Omental fat pad (tissue), 4 donors: Measurements from ENCODE around the gene GRIP2. TPM values are rescaled to one million over a fixed set of nuclear protein-coding genes. Genes with fewer than 3 reads are reported as not detected.
A peak's percentile ranks its signal among the peaks of the same experiment; 100 is the strongest.

Source experiments
- ATAC-seq: fragments of 150-250 bp; one replicate; pipeline ENCODE4 v1.9.1; 2016; ENCODE audit warnings: mild to moderate bottlenecking, moderate library complexity; ENCODE audit not compliant: low FRiP score
- DNase-seq: peaks from one replicate; pipeline ENCODE4 v3.0.0-alpha.2; 2019; ENCODE audit warnings: low spot score
- CTCF ChIP-seq, 3 donors: fragments of 450-650 bp; IDR thresholded peaks; one replicate each; pipeline ENCODE4 v1.5.1; 2016 to 2017; ENCODE audit warnings: antibody characterized with exemption in 3 of 3, mild to moderate bottlenecking in 3 of 3, moderate library complexity in 2 of 3
- total RNA-seq, 4 donors: library from RNA; depleted of rRNA; stranded (reverse); fragments of >200 nt; gene quantifications; one replicate each; pipeline ENCODE4 v1.1.0, GENCODE V29; 2016

GRIP2 gene
- total RNA-seq, 4 donors from 2014 or later, result 0.69 to 2.6 (median 1.2) TPM

GRCh38 chr3:14481018-14481645 lies 59.0 kb downstream of the GRIP2 start:
- ATAC-seq (no peak), DNase-seq (no peak)
- TF ChIP-seq CTCF (IDR thresholded peaks at IDR 0.05), result no peak

GRCh38 chr3:14480207-14481017 lies 59.7 kb downstream of the GRIP2 start:
- DNase-seq (no peak), ATAC-seq (peak; percentile 56)
- no peak for TF ChIP-seq CTCF (IDR thresholded peaks at IDR 0.05)

GRCh38 chr3:14479591-14479990 lies 60.6 kb downstream of the GRIP2 start:
- ATAC-seq (no peak), DNase-seq (no peak)
- no peak for TF ChIP-seq CTCF (IDR thresholded peaks at IDR 0.05)

- no peak for DNase-seq
- TF ChIP-seq CTCF (IDR thresholded peaks at IDR 0.05), result no peak
- ATAC-seq, result no peak
Measured at GRCh38 chr3:14478956-14479550, 61.1 kb downstream of the GRIP2 start.

GRCh38 chr3:14477311-14477935 lies 62.7 kb downstream of the GRIP2 start:
- DNase-seq, result no peak
- TF ChIP-seq CTCF (IDR thresholded peaks at IDR 0.05), result no peak
- no peak for ATAC-seq

- DNase-seq, result no peak
- no peak for TF ChIP-seq CTCF (IDR thresholded peaks at IDR 0.05)
Measured at GRCh38 chr3:14476583-14477265, 63.4 kb downstream of the GRIP2 start.

More at GRCh38 chr3:14476583-14477265, 63.4 kb downstream of the GRIP2 start:
- no peak for ATAC-seq
